Left ventricle myocardium inferior (tissue), 1 donor: ENCODE measurements around the gene DHX40. TPM values are rescaled to one million over a fixed set of nuclear protein-coding genes. Genes with fewer than 3 reads are reported as not detected.
"Not testable (repeated sequence)": the region's sequence is repeated elsewhere in the genome, so short reads cannot be mapped to it uniquely, and the experiment has no call there.

Experiments used
- DNase-seq: peaks from one replicate; pipeline ENCODE4 v3.0.0-alpha.2; 2020
- H3K27ac ChIP-seq: fragments of 200-600 bp; replicated peaks from 2 replicates; pipeline ENCODE4 v1.8.0; 2021
- H3K27me3 ChIP-seq: fragments of 200-600 bp; 2 replicates; pipeline ENCODE4 v1.8.0; 2021; ENCODE audit warnings: low read depth
- H3K36me3 ChIP-seq: fragments of 200-600 bp; 2 replicates; pipeline ENCODE4 v1.8.0; 2021
- H3K4me1 ChIP-seq: fragments of 200-600 bp; 2 replicates; pipeline ENCODE4 v1.8.0; 2021
- H3K4me3 ChIP-seq: fragments of 200-600 bp; 2 replicates; pipeline ENCODE4 v1.8.0; 2021; ENCODE audit warnings: mild to moderate bottlenecking, moderate library complexity
- H3K9me3 ChIP-seq: fragments of 200-600 bp; replicated peaks from 2 replicates; pipeline ENCODE4 v1.8.0; 2021
- intact Hi-C: fragments of 100-400 bp; cut with micrococcal nuclease; formaldehyde crosslinking; loops from one replicate; pipeline ENCODE4 v1.11.0; 2022
- total RNA-seq: library from RNA; stranded (reverse); fragmentation: NEBNext Ultra II Directional; extraction: Animal tissue kit (Norgen Biotek cat#: 25700); gene quantifications from one replicate; pipeline ENCODE4 v1.2.1, GENCODE V29; 2021
- TF ChIP-seq, protein P1 (sequence below): fragments of 200-600 bp; IDR thresholded peaks from 2 replicates; pipeline ENCODE4 v1.8.0; 2021; ENCODE audit warnings: antibody characterized with exemption, mild to moderate bottlenecking, borderline replicate concordance
- donor health status: DM: no; HTN: yes; CAD: no; lungs with severe emphysema.

The DHX40 gene
- total RNA-seq, 1 donor from 2014 or later = 17.0 TPM

- DNase-seq = no peak
- TF ChIP-seq, protein P1, sequence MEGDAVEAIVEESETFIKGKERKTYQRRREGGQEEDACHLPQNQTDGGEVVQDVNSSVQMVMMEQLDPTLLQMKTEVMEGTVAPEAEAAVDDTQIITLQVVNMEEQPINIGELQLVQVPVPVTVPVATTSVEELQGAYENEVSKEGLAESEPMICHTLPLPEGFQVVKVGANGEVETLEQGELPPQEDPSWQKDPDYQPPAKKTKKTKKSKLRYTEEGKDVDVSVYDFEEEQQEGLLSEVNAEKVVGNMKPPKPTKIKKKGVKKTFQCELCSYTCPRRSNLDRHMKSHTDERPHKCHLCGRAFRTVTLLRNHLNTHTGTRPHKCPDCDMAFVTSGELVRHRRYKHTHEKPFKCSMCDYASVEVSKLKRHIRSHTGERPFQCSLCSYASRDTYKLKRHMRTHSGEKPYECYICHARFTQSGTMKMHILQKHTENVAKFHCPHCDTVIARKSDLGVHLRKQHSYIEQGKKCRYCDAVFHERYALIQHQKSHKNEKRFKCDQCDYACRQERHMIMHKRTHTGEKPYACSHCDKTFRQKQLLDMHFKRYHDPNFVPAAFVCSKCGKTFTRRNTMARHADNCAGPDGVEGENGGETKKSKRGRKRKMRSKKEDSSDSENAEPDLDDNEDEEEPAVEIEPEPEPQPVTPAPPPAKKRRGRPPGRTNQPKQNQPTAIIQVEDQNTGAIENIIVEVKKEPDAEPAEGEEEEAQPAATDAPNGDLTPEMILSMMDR = no peak
- intact Hi-C loops = loop anchor here (10.0 kb wide), 1 partner anchor 253 kb away; no protein-coding TSS in a partner anchor
Measured at GRCh38 chr17:59547131-59547915, 18.1 kb upstream of the DHX40 start.

DNA sequence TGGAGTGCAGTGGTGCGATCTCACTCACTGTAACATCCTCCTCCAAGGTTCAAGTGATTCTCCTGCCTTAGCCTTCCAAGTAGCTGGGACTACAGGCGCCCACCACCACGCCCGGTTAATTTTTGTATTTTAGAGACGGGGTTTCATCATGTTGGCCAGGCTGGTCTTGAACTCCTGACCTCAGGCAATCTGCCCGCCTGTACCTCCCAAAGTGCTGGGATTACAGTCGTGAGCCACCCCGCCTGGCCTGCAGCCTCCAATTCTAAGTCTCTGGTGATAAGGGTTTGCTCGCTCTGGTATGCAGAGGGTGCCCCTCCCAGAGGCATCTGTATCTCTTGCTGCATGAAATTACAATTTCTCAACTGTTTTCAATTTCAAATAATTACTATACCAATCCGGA lies 16.4 kb upstream of the DHX40 start:
- intact Hi-C loops = loop anchor here (10.0 kb wide), 1 partner anchor 254 kb away; no protein-coding TSS in a partner anchor
- not testable (repeated sequence) for H3K4me1 ChIP-seq, DNase-seq

More at GRCh38 chr17:59547131-59547915, 18.1 kb upstream of the DHX40 start:
- Histone ChIP-seq H3K9me3 (no peaks in the 10 kb centered on the region), H3K27me3 (no peaks in the 10 kb centered on the region), H3K36me3 (no peaks in the 10 kb centered on the region), H3K27ac (no peak overlapping the region), H3K4me3 (no peak overlapping the region), H3K4me1 (no peaks in the 10 kb centered on the region)

GRCh38 chr17:59550703-59551102 lies 14.7 kb upstream of the DHX40 start:
- TF ChIP-seq, protein P1 = no peak
- H3K27me3 ChIP-seq = no peaks in the 10 kb centered on the region
- no peak for DNase-seq
- no peaks in the 10 kb centered on the region for H3K9me3 ChIP-seq
- no peaks in the 10 kb centered on the region for H3K36me3 ChIP-seq
- H3K27ac ChIP-seq = no peak overlapping the region
- intact Hi-C loops = no loop called here
- no peaks in the 10 kb centered on the region for H3K4me1 ChIP-seq
- H3K4me3 ChIP-seq = no peak overlapping the region

More for the DNA sequence above, 16.4 kb upstream of the DHX40 start:
- not testable (repeated sequence) for H3K36me3 ChIP-seq, H3K27me3 ChIP-seq, H3K27ac ChIP-seq, H3K9me3 ChIP-seq, H3K4me3 ChIP-seq

DNA sequence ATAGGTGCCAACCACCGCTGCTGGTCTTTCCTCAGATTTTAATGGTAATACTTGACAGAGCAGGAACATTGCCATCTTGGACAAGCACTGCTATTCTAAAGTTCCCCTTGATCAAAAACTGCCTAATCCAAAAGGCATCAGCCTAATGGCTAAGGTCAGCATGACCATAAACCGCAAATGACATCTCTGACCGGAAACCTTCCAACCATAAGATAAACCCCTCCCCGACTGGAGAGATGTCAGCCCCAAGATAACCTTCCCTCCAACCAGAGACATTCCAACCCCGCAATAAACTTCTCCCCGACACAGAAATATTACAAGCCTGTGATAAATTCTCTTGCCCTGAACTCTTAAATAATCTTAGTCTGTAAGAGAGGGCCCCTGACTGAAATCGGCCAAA lies 7.4 kb upstream of the DHX40 start:
- Histone ChIP-seq H3K4me3 (no peak overlapping the region), H3K27me3 (no peaks in the 10 kb centered on the region), H3K4me1 (no peaks in the 10 kb centered on the region), H3K9me3 (no peaks in the 10 kb centered on the region), H3K27ac (no peak overlapping the region), H3K36me3 (no peaks in the 10 kb centered on the region)
- DNase-seq = no peak
- intact Hi-C loops = no loop called here
- TF ChIP-seq, protein P1 = no peak

DNA sequence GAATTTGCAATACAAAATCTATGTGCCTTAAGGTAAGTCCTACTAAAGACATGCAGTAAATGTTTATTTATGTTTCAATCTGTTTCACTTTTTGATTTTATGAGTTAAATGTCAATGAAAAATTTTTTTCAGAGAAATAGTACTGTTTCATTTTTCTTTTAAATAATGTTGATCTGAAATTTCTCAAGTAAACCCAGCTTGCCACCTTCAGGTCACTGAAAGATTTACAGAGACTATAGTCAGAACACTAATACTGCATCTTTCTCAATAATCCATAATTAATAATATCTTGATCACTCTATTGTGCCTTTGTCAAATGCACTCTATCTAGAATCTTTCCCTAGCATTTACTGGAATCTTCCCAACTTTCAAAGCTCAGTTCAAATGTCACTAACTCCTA lies 6.5 kb upstream of the DHX40 start:
- Histone ChIP-seq H3K36me3 (no peaks in the 10 kb centered on the region), H3K4me1 (no peaks in the 10 kb centered on the region), H3K27me3 (no peaks in the 10 kb centered on the region), H3K9me3 (no peaks in the 10 kb centered on the region), H3K27ac (no peak overlapping the region), H3K4me3 (no peak overlapping the region)
- intact Hi-C loops = no loop called here
- no peak for DNase-seq
- TF ChIP-seq, protein P1 = peak; percentile 29

GRCh38 chr17:59561042-59561441 lies 4.4 kb upstream of the DHX40 start:
- H3K9me3 ChIP-seq = no peaks in the 10 kb centered on the region
- no peak for DNase-seq
- no peak overlapping the region for H3K27ac ChIP-seq
- no peaks in the 10 kb centered on the region for H3K36me3 ChIP-seq
- H3K27me3 ChIP-seq = no peaks in the 10 kb centered on the region
- TF ChIP-seq, protein P1 = peak; percentile 28
- no peak overlapping the region for H3K4me3 ChIP-seq
- peaks cover 10% of the 10 kb centered on the region for H3K4me1 ChIP-seq
- intact Hi-C loops = no loop called here
